K562 (cell line): ENCODE results near the gene ETS1. TPM values are rescaled to one million over a fixed set of nuclear protein-coding genes. Genes with fewer than 3 reads are reported as not detected.
A peak's percentile ranks its signal among the peaks of the same experiment; 100 is the strongest.

Experiments
- ATAC-seq: fragments of 200-7000 bp; cut with Tn5 transposase; 3 replicates; pipeline ENCODE4 v1.9.1; 2020; ENCODE audit warnings: moderate library complexity
- BruUV-seq: library from RNA; stranded (reverse); fragments of 400-500 nt; replicated peaks from 2 replicates; lab custom pipeline; 2021; lab: Mats Ljungman, UMichigan
- CTCF ChIA-PET: fragments of 300-600 bp; formaldehyde crosslinking; extraction: SDS; loops from one replicate; lab custom pipeline; 2021; ENCODE audit warnings: low intra/inter-chr PET ratio; lab: Yijun Ruan, JAX
- POLR2A ChIA-PET: fragments of 300-600, 350-650 bp; sonication (Branson Sonifier 250); formaldehyde crosslinking; extraction: SDS; loops from one replicate; lab custom pipeline; 2021; ENCODE audit warnings: antibody characterized with exemption, inconsistent platforms; lab: Yijun Ruan, JAX
- DNase-seq, 4 experiments: peaks; one replicate each; pipeline versions ENCODE4 v3.0.0 to v3.0.0-alpha.2; 2011 to 2018; ENCODE audit warnings: low spot score in 3 of 4, mixed read lengths in 3 of 4; ENCODE audit errors: extremely low read depth in 1 of 4
- FAIRE-seq: peaks from 2 replicates; lab custom pipeline; 2011; peaks lifted over from hg19 to GRCh38; lab: Jason Lieb, UNC
- H2AFZ ChIP-seq: 2 replicates; pipeline ENCODE4 v1.6.0; 2011; ENCODE audit warnings: low read depth, low read length, control low read depth, inconsistent platforms
- H3K27ac ChIP-seq: fragments of 200-600 bp; 3 replicates; pipeline ENCODE4 v1.8.0; 2011; ENCODE audit warnings: low read depth, mild to moderate bottlenecking, control low read depth, inconsistent platforms, low read length, moderate library complexity, mixed read lengths; ENCODE audit errors: extremely low read depth
- H3K27me3 ChIP-seq, 2 experiments: fragments of 300-600 bp in 1 of 2; 2 replicates in 1 of 2; 3 replicates in 1 of 2; pipeline versions ENCODE4 v1.6.0 to v1.8.0; 2011; ENCODE audit warnings: inconsistent platforms in 2 of 2, low read length in 2 of 2, mild to moderate bottlenecking in 1 of 2, mixed read lengths in 1 of 2, moderate library complexity in 1 of 2; ENCODE audit not compliant: control insufficient read depth in 2 of 2, insufficient read depth in 2 of 2
- H3K36me3 ChIP-seq: fragments of 300-600 bp; 3 replicates; pipeline ENCODE4 v1.8.0; 2011; ENCODE audit warnings: mild to moderate bottlenecking, low read length, inconsistent platforms; ENCODE audit not compliant: control insufficient read depth, insufficient read depth
- H3K4me1 ChIP-seq, 2 experiments: fragments of 200-600 bp in 1 of 2; replicated peaks in 1 of 2; 2 replicates in 1 of 2; 3 replicates in 1 of 2; pipeline versions ENCODE4 v1.5.1 to v1.8.0; 2011; ENCODE audit warnings: inconsistent platforms in 2 of 2, low read length in 2 of 2, mild to moderate bottlenecking in 1 of 2, mixed read lengths in 1 of 2, moderate library complexity in 1 of 2; ENCODE audit not compliant: control insufficient read depth in 2 of 2, insufficient read depth in 2 of 2
- H3K4me2 ChIP-seq: 2 replicates; pipeline ENCODE4 v1.6.1; 2011; ENCODE audit warnings: low read length, control low read depth, inconsistent platforms, mixed read lengths; ENCODE audit not compliant: insufficient read depth
- H3K4me3 ChIP-seq: fragments of 200-600 bp; sonication (generic), shearing (Covaris generic); 2 replicates; pipeline ENCODE4 v1.5.1; 2016; ENCODE audit warnings: control low read depth, inconsistent platforms
- H3K79me2 ChIP-seq: fragments of 200-600 bp; 3 replicates; pipeline ENCODE4 v1.8.0; 2011; ENCODE audit warnings: low read length, inconsistent platforms; ENCODE audit not compliant: control insufficient read depth, insufficient read depth
- H3K9ac ChIP-seq, 2 experiments: 2 replicates each; pipeline versions ENCODE4 v1.6.0 to v1.6.1; 2011; ENCODE audit warnings: low read depth in 2 of 2, low read length in 2 of 2, control low read depth in 1 of 2, inconsistent platforms in 1 of 2, mild to moderate bottlenecking in 1 of 2, mixed read lengths in 1 of 2; ENCODE audit not compliant: insufficient read depth in 1 of 2
- H3K9me1 ChIP-seq: one replicate; pipeline ENCODE4 v1.6.0; 2011; ENCODE audit warnings: inconsistent platforms, mild to moderate bottlenecking, low read length, moderate library complexity; ENCODE audit not compliant: control insufficient read depth, insufficient read depth
- H3K9me3 ChIP-seq: replicated peaks from 2 replicates; pipeline ENCODE4 v1.5.1; 2011; ENCODE audit warnings: low read depth, low read length, inconsistent platforms; ENCODE audit not compliant: control insufficient read depth, insufficient read depth
- H4K20me1 ChIP-seq: replicated peaks from 2 replicates; pipeline ENCODE4 v1.6.1; 2011; ENCODE audit warnings: low read length, inconsistent platforms, mixed read lengths; ENCODE audit not compliant: control insufficient read depth, insufficient read depth
- CGGBP1 ChIP-seq: fragments of 250-450 bp; sonication (Bioruptor Pico); IDR thresholded peaks from 2 replicates; pipeline ENCODE4 v1.9.0; 2021; ENCODE audit warnings: mild to moderate bottlenecking
- HDGF ChIP-seq: fragments of 450-650 bp; IDR thresholded peaks from 2 replicates; pipeline ENCODE4 v1.6.1; 2016
- RB1 ChIP-seq: fragments of 450-650 bp; IDR thresholded peaks from 2 replicates; pipeline ENCODE4 v1.6.1; 2017; ENCODE audit warnings: low read depth, mild to moderate bottlenecking
- TFE3 ChIP-seq: fragments of 450-650 bp; formaldehyde crosslinking; IDR thresholded peaks from 2 replicates; pipeline ENCODE4 v1.4.0; 2020; ENCODE audit warnings: mild to moderate bottlenecking, mixed read lengths
- USF2 ChIP-seq: sonication (generic); formaldehyde crosslinking; IDR thresholded peaks from 2 replicates; pipeline ENCODE4 v1.5.0; 2020; ENCODE audit warnings: missing genetic modification reagents
- WGBS: fragments of 100-300 bp; shearing (Covaris generic); methylation state at CpG from one replicate; pipeline ENCODE4 v1.1.6; 2016; ENCODE audit warnings: low coverage, mixed read lengths; ENCODE audit not compliant: insufficient coverage; ENCODE audit errors: missing lambda C conversion rate; 5-methylcytosine and 5-hydroxymethylcytosine counted together
- in situ Hi-C: fragments of 300-500 bp; cut with MboI; formaldehyde crosslinking; loops from 4 replicates; pipeline ENCODE4 v1.15.0; 2018; ENCODE audit warnings: inconsistent platforms, mixed read lengths
- intact Hi-C: fragments of 100-400 bp; cut with micrococcal nuclease; formaldehyde crosslinking; loops from 2 replicates; pipeline ENCODE4 v1.14.2; 2022
- polyA plus RNA-seq, 8 experiments: library from polyadenylated mRNA; depleted of rRNA in 4 of 8; stranded (reverse) in 5 of 8; unstranded in 3 of 8; fragments of >200 nt; fragmentation: Nextera tagmentation in 2 of 8; fragmentation: Illumina TruSeq in 1 of 8; extraction: Ambion mirVana in 2 of 8; extraction: Trizol in 1 of 8; gene quantifications; 2 replicates each; pipeline versions ENCODE4 v1.2.1 to v1.2.3, GENCODE V29; 2011 to 2014; ENCODE audit warnings: inconsistent platforms in 1 of 8, missing spikeins in 1 of 8
- total RNA-seq, 7 experiments: library from RNA; depleted of rRNA in 6 of 7; stranded (reverse); fragments of >200 nt in 6 of 7; fragmentation: Illumina TruSeq in 2 of 7; extraction: Trizol in 2 of 7; gene quantifications; 2 replicates each; pipeline versions ENCODE4 v1.2.1 to v1.2.3, GENCODE V29; 2011 to 2021; ENCODE audit warnings: low replicate concordance in 1 of 7

The ETS1 gene
- total and polyA plus RNA-seq, 9 of the 15 experiments (the other 6 are each of a cell fraction or from before 2014, with no cell fraction given): 0.04 to 1.4 (median 0.23) TPM

- no peaks in the 10 kb centered on the region for H3K9me3 ChIP-seq
- H3K27me3 ChIP-seq: no peaks in the 10 kb centered on the region
- BruUV-seq: no TSS peak
- no peak for DNase-seq
- H3K9ac ChIP-seq: no peak overlapping the region
- no peak overlapping the region for H2AFZ ChIP-seq
- POLR2A ChIA-PET: no interaction called here
- 0% methylated on average over 2 of the region's 2 CpGs for WGBS
- H4K20me1 ChIP-seq: no peaks in the 10 kb centered on the region
- CTCF ChIA-PET: no interaction called here
- no peak overlapping the region for H3K4me3 ChIP-seq
- no peaks in the 10 kb centered on the region for H3K79me2 ChIP-seq
- H3K36me3 ChIP-seq: no peaks in the 10 kb centered on the region
- no peak for FAIRE-seq
- no peak for TF ChIP-seq HDGF
- TF ChIP-seq USF2 (CRISPR knock-in tag): 0 out of 2 replicates have a peak, but pooled peaks have one; percentile 6
- no peak for TF ChIP-seq RB1
- peak; percentile 54 for TF ChIP-seq TFE3 (CRISPR knock-in tag)
- no peak for TF ChIP-seq CGGBP1 (CRISPR knock-in tag)
- in situ Hi-C loops: no loop called here
- no peak overlapping the region for H3K27ac ChIP-seq
- no peak overlapping the region for H3K4me2 ChIP-seq
- H3K9me1 ChIP-seq: no peaks in the 10 kb centered on the region
- intact Hi-C loops: no loop called here
- H3K4me1 ChIP-seq: no peaks in the 10 kb centered on the region
- ATAC-seq: no peak
These were observed 12.8 kb downstream of the ETS1 start for GRCh38 chr11:128574576-128575011.
